Measurements from ENCODE around the gene ADAMTS17.

Gene ADAMTS17

GRCh38 chr15:100310513-100311153 lies 31.1 kb downstream of the ADAMTS17 start:
- no peak for DNase-seq (ENCODE audit: low spot score)
- FAIRE-seq: no peak

GRCh38 chr15:100310041-100310405 lies 31.8 kb downstream of the ADAMTS17 start:
- no peak for DNase-seq (ENCODE audit: low spot score)
- no peak for FAIRE-seq

- no peak for FAIRE-seq
- DNase-seq (ENCODE audit: low spot score): no peak
These were observed 32.4 kb downstream of the ADAMTS17 start for GRCh38 chr15:100309109-100310040.

DNA sequence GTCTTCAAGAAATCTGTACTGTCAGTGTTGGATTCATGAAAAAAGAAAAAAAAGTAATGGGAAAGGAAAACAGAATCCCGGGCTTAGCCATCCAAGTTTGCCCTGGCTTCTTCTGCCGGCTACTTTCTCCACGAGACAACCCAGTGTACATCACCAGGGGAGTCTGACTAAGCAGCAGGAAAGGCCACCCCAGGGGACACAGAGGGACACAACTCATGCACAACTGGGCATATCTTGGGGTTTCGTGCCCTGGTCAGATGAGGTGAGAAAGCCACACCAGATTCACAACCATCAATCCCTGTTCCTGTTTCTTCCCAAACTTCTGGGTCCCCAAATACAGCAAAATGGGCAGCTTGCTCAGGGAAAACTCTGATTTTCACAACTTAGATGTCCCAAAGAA lies 33.2 kb downstream of the ADAMTS17 start:
- no peak for FAIRE-seq
- DNase-seq (ENCODE audit: low spot score): no peak

DNA sequence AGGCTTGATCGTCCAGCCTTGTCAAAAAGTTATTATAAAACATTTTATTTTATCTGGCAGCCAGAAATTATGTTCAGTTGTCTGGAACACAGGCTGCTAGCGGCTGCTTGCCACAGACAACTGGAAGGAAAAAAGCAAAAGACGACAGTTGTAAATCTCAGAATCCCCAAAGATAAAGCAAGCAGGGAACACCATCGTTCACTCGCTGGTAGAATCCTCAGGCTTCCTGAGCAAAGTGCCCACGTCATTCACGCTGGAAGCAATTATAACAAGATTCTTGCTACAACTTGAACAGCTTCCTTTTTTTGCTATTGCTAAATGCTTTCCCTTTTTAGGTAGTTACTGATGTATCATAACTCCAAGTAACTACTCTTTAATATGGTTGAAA lies 33.6 kb downstream of the ADAMTS17 start:
- DNase-seq (ENCODE audit: low spot score): no peak
- FAIRE-seq: no peak

- DNase-seq (ENCODE audit: low spot score): no peak
- FAIRE-seq: no peak
These were observed 34.2 kb downstream of the ADAMTS17 start for GRCh38 chr15:100307241-100308212.

- DNase-seq (ENCODE audit: low spot score) (no peak), FAIRE-seq (no peak)
These were observed 35.7 kb downstream of the ADAMTS17 start for GRCh38 chr15:100306098-100306497.

DNA sequence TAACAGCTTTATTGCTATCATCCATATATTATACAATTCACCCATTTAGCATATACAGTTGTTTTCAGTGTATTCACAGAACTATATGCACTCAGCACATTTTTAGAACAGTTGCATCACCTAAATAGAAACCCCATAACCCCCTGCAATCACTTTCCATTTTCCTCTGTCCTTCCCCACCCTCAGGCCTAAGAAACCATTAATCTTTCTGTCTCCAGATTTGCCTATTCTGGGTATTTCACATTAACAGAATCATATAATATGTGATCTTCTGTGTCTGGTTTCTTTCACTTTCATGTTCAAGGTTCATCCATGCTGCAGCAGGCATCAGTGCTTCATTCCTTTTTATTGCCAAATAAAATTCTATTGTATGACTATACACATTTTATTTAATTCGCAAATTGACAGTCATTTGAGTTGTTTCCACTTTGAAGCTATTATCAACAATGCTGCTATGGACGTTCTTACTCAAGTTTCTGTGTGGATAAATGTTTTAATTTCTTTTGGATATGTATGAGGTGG lies 39.8 kb downstream of the ADAMTS17 start:
- FAIRE-seq (no peak), DNase-seq (ENCODE audit: low spot score) (no peak)

- DNase-seq (ENCODE audit: low spot score) (no peak), FAIRE-seq (no peak)
These were observed 43.5 kb downstream of the ADAMTS17 start for GRCh38 chr15:100298257-100298656.

GRCh38 chr15:100297812-100298211 lies 44.0 kb downstream of the ADAMTS17 start:
- FAIRE-seq (no peak), DNase-seq (ENCODE audit: low spot score) (no peak)

- FAIRE-seq (no peak), DNase-seq (ENCODE audit: low spot score) (no peak)
These were observed 45.7 kb downstream of the ADAMTS17 start for GRCh38 chr15:100295939-100296565.

DNA sequence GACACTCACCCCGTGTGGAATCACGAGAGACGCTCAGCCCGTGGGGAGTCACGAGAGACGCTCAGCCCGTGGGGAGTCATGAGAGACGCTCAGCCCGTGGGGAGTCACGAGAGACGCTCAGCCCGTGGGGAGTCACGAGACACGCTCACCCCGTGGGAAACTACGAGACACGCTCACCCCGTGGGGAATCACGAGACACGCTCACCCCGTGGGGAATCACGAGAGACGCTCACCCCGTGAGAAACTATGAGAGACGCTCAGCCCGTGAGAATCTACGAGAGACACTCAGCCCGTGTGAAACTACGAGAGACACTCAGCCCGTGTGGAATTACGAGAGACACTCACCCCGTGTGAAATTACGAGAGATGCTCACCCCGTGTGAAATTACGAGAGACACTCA lies 49.8 kb downstream of the ADAMTS17 start:
- no peak for FAIRE-seq

DNA sequence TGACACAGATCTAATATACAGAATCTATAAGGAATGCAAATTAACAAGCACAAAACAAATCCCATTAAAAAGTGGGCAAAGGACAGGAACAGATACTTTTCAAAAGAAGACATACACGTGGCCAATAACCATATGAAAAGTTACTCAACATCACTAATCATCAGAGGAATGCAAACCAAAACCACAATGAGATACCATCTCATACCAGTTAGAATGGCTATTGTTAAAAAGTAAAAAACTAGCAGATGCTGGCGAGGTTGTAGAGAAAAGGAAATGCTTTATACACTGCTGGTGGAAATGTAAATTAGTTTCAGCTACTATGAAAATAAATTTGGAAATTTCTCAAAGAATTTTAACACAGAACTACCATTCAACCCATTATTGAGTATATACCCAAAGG lies 50.7 kb downstream of the ADAMTS17 start:
- no peak for FAIRE-seq
- no peak for DNase-seq (ENCODE audit: low spot score)

More for the DNA sequence above, 49.8 kb downstream of the ADAMTS17 start:
- no peak for DNase-seq (ENCODE audit: low spot score)

DNA sequence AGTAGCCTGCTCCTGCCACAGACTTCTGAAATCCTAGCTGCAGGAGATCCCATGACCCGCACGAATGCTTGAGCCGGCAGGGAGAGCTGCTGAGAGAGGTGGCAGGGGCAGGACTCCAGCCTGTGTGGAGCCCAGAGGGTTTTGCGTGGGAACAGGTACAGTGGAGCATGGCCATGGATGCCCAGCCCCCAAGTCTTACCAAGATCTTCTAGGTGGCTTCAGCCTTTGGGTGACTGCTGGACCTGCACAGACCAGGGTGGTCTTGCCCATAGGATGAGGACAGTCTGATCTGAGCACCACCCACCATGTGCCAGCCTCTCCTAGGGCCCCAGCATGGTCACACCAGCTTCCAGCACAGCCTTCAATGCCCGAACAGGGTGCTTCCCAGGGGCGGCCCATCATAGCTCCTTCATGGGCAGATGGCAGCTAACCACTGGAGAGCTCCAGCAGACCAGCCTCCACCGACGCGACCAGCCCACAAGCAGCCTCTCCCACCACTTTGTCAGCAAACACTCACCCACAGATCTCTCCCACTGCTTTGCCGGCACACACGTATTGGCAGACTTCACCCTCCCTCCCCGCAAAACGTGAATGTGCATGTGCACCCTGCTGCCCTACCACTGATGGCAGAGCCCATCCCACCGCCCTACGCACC lies 56.0 kb downstream of the ADAMTS17 start:
- DNase-seq (ENCODE audit: low spot score): no peak
- FAIRE-seq: no peak

- FAIRE-seq (no peak), DNase-seq (ENCODE audit: low spot score) (no peak)
These were observed 57.1 kb downstream of the ADAMTS17 start for GRCh38 chr15:100284701-100285100.

DNA sequence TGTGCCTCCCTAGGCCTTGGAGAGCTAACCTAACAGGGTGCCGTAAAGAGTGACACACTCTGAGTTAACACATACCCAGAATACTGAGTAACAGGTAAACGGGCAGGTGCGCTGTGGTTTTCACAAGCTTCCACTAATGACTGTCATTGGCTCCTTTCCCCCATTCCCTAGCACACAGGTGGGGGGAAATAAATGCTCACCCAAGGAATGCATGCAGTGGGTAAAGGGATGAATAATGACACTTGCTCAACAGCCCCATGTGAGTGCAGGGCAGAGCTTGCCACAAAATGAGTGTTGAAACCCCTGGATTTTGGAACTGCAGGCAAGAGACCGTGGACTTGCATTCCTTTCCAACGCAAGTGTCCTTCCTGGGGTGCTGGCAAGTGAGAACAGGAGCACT lies 57.6 kb downstream of the ADAMTS17 start:
- FAIRE-seq: no peak
- no peak for DNase-seq (ENCODE audit: low spot score)

- no peak for FAIRE-seq
- no peak for DNase-seq (ENCODE audit: low spot score)
These were observed 60.5 kb downstream of the ADAMTS17 start for GRCh38 chr15:100281096-100281917.

GRCh38 chr15:100279849-100280248 lies 61.9 kb downstream of the ADAMTS17 start:
- FAIRE-seq (no peak), DNase-seq (ENCODE audit: low spot score) (no peak)

GRCh38 chr15:100279446-100279845 lies 62.3 kb downstream of the ADAMTS17 start:
- no peak for DNase-seq (ENCODE audit: low spot score)
- no peak for FAIRE-seq

Measured in RCC 7860 (cell line).